Measurements from ENCODE around the gene PLPP1.

The PLPP1 gene

DNA sequence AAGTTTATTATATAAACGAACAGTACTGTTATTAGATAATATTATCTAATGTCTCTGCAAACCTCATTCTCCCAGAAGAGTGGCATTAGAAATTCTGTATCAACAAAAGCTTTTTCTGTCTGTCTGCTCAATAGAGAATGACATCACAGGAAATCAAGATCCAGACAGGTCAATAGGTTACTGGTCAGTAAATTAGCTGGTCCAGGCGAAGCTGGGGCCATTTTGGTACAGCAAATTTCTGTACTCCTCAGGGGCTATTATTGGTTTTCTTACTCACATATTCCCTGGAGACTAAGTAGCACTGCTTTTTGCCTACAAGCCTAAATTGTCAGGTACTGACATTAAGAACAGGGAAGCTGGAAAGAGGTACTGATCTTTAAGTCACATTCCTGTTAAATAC lies 80.5 kb downstream of the PLPP1 start:
- in situ Hi-C loops (cut with MboI; ENCODE audit: low sequenced_read_pairs), result no loop called here

DNA sequence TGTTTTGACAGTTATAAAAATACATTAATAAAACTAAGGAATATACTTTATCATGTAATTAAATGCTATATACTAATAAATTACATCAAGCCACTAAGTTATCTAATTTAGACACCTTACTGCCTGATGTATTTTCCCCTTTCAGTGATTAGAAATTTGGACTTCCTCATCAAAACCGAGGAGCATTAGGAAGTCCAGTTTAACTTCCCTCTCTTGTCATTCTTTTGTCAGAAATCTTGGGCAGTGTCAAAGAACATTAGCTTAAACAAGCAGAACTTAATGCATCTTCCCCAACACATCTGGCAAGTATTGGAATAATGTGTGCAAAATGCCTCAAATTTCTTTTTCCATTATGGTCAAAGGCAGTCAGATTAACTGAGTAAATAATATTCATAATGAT lies 81.6 kb downstream of the PLPP1 start:
- in situ Hi-C loops (cut with MboI; ENCODE audit: low sequenced_read_pairs), result no loop called here

DNA sequence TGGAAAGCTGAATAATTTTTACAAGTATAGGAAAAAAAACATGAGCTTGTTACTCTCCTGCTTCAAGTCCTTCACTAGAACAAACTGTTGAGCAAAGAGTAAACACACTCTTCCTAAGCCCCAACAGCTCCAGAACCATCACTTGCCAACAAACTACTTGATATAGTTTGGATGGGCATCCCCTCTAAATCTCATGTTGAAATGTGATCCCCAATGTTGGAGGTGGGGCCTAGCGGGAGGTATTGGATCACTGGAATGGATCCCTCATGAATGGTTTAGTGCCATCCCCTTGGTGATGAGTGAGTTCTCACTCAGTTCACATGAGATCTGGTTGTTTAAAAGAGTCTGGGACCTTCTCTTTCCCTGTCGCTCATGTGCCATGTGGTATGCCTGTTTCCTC lies 82.8 kb downstream of the PLPP1 start:
- in situ Hi-C loops (cut with MboI; ENCODE audit: low sequenced_read_pairs), result no loop called here

DNA sequence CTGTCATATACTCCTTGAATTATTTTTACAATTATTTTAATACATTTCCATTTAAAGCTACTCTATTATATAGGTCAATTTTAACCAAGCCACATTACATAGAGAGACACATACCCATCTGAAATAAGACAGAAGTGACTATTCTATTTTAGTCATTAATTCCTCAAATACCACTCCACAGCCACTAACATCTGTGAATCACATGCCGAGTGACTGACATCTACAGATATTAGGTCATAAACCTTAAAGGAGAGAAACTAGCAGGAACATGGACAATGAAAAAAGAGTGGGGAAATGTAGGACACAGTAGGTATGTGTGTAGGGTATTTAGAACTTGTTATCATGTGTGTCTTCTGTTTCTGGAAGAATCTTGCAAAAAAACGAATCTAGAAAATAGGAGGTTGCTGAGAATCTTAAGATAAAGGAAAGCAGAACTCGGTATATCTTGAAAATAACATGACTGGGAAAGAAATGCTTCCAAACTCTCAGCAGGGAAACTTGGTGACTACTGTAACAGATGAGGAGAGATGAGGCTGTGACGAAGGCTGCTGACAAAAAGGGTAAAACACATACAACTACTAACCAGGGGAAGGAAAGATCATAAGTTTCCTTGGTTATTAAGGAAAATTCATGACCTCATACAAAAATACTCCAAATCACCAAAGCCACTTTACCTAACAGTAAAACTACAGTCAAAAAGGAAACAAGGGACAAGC lies 84.6 kb downstream of the PLPP1 start:
- in situ Hi-C loops (cut with MboI; ENCODE audit: low sequenced_read_pairs), result no loop called here

DNA sequence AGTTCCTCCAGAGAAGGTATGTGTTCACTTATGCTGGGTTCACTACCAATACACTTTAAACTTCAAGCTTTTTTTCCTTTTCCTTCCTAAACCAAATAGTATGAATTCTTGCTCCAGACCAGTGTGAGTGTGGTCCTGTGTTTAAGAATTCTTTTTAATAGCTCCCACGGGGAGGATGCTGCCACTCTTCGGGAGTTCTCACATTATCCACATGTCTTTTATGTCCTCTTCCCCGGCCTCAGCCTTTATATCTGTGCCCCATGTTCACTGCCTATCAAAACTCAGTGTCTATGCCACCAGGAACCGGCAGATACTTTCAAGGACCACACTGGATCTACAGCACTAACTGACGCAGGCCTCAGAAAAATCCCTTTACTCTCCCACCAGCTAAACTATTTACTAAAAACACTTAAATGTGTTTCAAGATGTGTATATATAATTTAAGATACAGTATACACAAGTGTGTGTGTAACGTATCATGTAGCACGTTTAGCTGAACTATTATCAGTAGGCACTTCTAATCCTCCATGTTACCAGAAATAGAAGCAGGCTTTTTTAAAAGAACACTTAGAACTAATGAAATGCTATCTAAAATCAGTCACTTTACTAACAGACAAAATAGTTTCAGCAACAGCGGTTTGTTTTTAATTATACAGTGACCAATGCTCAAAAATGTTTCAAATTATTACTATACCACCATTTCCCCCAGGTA lies 88.0 kb downstream of the PLPP1 start:
- in situ Hi-C loops (cut with MboI; ENCODE audit: low sequenced_read_pairs), result no loop called here

DNA sequence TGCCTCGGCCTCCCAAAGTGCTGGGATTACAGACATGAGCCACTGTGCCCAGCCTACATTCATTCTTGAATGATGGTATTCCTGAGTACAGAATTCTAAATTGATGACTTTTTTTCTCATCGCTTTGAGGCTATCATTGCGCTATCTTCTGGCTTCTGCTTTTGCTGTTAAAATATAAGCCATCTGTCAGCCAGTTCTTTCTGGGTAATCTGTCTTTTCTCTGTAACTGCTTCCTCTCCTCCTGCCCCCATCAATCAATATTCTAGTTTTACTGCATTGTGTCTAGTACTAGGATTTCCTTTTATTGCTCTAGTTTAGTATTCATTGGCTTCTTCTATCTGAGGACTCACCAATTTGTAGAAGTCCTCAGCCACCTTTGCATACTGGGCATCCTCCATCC lies 89.0 kb downstream of the PLPP1 start:
- in situ Hi-C loops (cut with MboI; ENCODE audit: low sequenced_read_pairs), result no loop called here

DNA sequence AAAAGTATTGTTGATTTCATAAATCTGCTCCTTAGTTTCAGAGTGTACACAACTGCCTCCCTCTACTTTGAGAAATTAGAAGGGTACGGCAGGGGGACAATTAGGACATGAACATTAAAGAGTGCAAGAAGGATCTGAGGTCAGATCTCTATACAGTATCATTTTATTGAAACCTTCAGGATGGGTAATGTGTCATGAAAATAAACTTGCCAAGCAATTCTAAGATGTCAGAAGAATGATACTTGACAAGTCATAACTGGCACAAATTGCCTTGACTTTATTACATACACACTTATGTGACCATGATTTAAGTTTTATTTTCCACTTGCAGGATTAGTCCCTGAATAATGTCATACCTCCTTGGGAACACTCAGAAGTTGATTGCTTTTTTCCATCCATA lies 92.8 kb downstream of the PLPP1 start:
- in situ Hi-C loops (cut with MboI; ENCODE audit: low sequenced_read_pairs), result no loop called here

DNA sequence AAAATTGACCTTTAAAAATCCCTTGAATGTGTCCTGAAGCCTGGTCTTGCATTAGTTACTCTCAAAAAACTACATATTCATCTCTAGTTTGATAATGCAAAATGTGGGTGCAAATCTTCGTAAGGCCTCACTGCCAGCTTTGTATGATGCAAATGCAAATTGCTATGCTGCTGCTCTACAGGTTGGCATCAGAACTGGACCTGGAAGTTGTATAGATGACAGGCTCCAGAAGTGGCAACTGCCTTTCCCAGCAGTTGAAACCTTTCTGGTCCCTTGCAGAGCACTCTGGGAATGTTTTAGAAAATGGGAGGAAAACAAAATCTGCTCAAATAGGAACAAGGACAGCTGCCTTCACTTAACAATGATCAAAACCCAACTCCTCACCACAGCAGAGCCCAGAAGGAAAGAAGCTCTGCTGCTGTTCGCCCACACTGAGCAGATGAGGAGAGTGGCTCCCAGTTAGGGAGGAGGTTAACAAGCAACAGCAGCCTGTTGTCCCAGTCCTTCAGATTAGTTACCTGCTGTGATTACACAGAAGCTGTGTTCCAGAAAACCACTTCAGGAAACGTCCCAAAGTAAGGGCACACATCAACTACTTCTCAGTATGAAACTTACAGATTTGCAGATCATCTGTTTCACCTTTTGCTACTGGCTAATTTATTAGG lies 93.5 kb downstream of the PLPP1 start:
- in situ Hi-C loops (cut with MboI; ENCODE audit: low sequenced_read_pairs), result no loop called here

DNA sequence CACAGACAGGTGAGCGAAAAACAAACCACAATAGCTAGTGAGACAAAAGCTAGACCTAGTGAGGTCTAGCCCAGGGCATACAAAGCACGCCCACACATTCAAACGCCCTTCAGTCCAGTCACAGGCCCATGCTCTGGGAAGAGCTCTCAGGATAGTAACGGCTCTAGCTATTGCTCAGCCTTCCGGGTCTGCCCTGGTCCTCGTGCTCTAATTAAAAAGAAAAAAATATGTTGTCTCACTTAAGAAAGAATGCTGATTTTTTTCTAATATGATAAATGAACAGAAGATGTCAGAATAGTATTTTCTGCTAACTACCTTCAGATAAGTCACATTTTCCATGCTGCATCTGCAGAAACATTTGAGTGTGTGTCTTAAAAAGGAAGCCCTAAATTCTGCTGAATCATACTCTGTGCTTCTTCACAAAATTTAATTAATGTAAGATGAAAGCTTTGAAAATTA lies 94.5 kb downstream of the PLPP1 start:
- in situ Hi-C loops (cut with MboI; ENCODE audit: low sequenced_read_pairs), result no loop called here

DNA sequence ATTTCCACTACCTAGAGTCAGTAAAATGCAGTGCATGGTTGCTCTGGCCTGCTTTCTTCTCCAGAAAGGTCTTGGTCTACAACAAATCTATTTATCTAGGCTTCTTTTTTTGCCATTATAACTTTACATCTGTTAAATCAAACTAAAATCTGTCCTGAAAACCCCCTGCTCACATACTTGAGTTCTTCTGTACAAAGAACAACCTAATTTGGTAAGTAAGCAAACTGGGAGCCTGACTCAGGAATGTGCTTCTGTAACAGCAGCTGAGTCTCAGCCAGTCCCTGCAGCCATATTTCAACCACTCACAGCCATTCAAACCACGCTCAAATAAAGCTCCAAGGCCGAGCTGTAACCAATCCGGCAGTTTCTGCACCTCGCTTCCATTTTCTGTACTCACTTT lies 95.8 kb downstream of the PLPP1 start:
- in situ Hi-C loops (cut with MboI; ENCODE audit: low sequenced_read_pairs), result no loop called here

DNA sequence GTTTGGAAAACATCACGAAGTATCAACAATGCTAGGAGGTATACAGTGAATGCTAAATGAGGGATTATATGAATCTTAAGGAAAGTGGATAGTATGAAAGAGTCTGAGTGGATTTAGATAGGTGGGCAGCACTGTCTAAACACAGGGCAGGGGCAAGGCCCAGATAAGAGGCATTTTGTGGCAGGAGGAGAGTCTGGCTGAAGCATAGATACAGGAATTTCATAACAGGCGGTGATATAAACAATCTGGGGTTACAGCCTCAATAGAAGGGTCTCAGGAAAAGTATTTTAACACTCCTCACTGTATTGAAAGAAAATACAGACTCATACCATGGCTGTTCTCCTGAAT lies 96.9 kb downstream of the PLPP1 start:
- in situ Hi-C loops (cut with MboI; ENCODE audit: low sequenced_read_pairs), result no loop called here

DNA sequence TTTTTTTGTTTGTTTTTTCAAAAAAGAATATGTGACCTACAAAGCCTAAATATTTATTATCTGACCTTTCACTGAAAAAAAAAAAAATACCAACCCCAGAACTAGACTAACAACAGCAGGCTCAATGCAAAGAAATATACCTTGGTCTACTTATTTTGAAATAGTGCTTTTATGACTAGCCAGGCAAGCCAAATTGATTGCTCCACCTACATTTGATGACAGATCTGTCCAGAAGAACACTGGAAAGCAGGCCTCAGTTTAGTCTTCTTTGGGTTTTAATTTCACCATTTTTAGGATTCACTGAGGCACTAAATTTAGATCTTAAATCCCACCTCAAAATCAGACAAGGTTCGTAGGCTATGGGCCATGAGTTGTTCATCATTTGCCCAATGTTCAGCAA lies 97.3 kb downstream of the PLPP1 start:
- in situ Hi-C loops (cut with MboI; ENCODE audit: low sequenced_read_pairs), result no loop called here

DNA sequence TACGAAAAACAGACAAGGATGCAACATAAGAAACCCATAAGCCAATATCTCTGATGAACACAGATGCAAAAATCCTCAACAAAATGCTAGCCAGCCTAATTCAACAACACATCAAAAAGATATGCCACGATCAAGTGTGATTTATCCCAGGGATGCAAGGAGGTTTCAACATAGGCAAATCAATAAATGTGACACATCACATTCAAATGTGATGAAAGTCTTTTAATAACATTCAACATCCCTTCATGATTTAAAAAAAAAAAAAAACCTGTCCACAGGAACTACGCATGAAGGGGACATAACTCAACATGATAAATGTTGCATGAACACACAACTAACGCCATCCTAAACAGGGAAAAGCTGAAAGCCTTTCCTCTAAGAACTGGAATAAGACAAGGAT lies 102.2 kb downstream of the PLPP1 start:
- in situ Hi-C loops (cut with MboI; ENCODE audit: low sequenced_read_pairs), result no loop called here

DNA sequence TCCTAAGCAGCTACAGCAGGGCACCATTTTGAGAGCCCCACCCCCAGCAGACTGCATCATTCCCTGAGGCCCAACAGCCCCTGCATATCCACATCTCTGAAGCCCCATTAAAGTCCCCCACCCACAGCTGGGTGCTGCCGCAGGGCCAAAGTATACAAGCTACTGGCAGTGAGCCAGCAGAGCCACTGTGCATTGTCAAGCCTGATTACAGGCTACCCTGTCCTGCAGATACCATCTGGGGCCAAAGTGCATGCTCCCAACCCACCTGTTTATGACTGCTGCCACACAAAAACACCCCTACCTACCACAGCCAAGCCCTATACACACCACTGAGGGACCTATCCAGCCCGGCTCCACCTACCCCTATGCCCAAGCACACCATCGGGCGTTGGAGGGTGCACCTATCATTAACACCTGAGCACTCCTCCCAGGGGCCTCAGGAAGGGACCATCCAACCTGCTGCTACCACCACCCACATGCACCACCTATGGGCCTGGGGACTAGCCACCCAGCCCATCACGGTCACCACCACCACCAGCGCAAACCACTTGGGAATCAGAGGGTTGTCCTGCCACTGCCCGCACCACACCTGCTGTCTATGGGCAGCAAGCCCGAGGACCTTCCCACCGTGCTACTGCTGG lies 105.0 kb downstream of the PLPP1 start:
- in situ Hi-C loops (cut with MboI; ENCODE audit: low sequenced_read_pairs), result no loop called here

DNA sequence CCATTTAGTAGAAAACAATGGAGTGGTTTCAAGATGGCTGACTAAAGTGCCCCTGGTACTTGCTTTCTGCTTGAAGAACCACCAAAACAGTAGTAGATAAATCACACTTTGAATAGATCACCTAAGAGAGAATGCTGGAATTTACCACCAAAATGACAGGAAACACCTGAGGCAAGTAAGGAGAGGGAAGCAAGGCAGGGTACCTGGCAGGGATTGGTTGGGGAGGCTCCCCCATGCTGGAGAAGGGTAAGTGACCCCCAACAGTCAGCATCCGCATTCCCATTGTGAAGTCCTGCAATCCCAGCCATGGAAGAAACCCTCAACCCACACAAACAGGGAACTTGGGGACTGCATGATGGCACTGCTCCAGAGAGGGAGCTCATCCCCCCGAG lies 105.5 kb downstream of the PLPP1 start:
- in situ Hi-C loops (cut with MboI; ENCODE audit: low sequenced_read_pairs), result no loop called here

DNA sequence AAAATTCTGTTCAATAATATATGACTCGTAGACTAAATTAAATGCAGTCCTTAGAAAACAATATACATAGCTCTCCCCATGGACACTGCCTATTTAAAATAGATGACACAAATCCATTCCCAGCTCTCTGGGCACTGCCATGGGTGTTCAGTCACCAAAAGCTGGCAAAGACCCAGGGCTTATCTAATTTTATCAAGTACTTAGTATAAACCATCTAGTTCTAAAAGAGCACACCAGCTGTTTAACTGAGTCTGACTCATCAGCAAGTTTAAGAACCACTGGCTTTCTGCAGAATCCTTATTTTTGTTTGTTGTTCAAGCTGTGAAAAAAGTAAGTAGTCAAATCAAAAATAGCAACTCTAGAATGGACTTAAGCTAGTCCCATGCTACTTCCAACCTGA lies 107.6 kb downstream of the PLPP1 start:
- in situ Hi-C loops (cut with MboI; ENCODE audit: low sequenced_read_pairs), result no loop called here

DNA sequence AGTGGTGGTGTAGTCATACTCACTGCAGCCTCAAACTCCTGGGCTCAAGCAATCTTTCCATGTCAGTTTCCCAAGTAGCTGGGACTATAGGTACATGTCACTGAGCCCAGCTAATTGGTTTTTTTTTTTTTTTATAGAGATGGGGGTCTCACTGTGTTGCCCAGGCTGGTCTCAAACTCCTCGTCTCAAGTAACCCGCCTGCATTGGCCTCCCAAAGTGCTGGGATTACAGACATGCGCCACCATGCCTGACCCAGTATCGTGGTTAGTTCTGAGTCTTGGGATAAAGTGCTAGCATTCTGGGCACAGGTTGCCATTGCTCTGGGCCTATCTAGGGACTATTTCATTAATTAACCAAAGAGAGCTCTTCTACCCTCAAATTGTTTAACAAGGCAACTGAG lies 108.3 kb downstream of the PLPP1 start:
- in situ Hi-C loops (cut with MboI; ENCODE audit: low sequenced_read_pairs), result no loop called here

DNA sequence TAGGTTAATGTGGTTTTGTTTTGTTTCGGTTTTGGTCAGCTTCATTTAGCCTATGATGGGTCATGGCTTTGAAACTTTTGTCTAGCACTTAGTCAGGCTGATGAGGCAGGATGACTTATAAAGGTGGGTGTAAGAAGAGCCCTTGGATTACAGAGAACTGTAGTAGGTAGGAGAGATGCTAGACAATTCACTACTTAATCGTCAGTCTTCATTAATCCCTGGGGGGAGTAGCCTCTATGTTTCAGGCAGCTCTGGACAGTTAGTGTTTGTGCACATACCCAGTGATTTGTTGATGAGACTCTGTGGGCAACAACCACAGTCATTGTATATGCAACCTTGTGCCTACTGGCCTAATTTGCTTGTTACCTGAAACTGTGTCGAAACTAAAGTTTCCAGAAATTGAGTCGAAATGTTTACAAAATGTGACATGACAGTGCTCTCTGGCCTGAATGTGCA lies 113.7 kb downstream of the PLPP1 start:
- in situ Hi-C loops (cut with MboI; ENCODE audit: low sequenced_read_pairs), result no loop called here

DNA sequence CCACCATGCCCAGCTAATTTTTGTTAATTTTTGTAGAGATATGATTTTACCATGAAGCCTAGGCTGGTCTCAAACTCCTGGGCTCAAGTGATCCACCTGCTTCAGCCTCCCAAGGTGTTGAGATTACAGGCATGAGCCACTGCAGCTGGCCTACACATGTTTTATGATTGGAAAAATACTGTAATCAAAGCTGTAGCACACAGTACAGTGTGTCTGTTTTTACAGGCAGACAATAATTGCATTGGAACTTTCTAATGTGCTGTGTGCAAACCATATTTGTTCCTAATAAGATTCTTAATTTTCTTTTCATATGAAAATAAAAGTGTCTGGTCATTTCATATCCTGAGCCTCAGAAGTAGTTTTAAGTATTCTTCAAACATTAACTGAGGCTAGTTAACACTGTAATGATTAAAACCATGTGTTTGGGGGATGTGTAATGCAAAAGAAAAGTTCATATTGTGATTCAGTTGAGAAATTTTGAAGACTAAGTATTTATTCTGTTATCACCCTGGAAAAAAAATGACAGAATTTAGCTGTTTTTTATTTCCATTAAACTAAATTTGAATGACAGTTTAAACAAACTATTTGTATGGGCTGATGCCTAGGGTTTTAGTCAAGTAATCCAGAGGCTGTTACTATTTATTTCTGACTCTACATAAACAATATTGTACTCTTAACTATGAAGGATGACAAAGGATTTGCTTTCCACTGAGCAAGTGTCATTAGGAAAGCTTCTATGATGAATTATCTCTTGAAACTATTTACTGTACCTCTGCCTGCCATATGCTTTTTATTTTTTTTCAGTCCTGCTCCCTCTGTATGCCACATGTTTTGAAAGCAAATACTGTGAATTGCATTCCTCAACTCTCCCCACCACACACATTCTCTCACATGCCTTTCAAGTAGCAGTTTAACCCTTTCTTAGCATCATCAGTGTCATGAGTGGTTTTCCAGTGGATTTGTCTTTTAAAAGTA lies 115.5 kb downstream of the PLPP1 start:
- in situ Hi-C loops (cut with MboI; ENCODE audit: low sequenced_read_pairs), result no loop called here

DNA sequence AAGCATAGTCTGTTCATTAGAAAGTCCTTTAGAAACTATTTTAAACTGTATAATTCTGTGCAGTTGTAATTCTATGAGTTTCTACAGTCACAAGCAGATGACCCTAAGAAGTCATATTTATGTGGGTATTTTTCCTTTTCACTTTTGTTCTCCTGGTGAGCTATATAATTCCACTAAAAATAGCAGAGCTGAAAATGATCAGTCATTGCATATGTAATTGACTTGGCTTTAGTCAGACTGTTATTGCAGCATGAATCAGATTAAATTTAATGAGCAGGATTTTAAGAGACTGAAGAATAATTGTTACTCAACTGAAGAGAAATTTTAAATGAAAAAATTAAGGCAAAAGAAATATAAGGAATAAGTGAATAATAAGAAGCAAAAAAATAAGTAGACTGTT lies 118.5 kb downstream of the PLPP1 start:
- in situ Hi-C loops (cut with MboI; ENCODE audit: low sequenced_read_pairs), result no loop called here

DNA sequence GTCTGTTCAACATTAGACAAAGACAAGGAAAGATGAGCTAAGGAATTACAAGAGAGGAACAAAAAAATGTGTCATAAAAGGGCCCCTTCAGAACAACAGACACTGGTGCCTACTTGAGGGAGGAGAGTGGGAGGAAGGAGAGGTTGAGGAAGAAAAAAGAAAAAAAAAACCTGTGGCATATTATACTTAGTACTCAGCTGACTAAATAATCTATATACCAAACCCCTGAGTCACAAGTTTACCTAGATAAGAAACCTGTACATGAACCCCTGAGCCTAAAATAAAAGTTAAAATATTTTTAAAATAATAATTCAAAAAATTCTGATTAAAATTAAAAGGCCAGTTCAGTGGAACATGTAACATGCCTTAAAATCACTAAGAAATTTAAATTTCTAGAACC lies 119.7 kb downstream of the PLPP1 start:
- in situ Hi-C loops (cut with MboI; ENCODE audit: low sequenced_read_pairs), result no loop called here
